HepG2 (cell line): Measurements from ENCODE around the gene KIF3C. TPM values are rescaled to one million over a fixed set of nuclear protein-coding genes. Genes with fewer than 3 reads are reported as not detected.

Experiments
- ATF6 ChIP-seq: sonication (generic); formaldehyde crosslinking; conservative IDR thresholded peaks from 2 replicates; pipeline ENCODE4 v1.4.0; 2020; ENCODE audit warnings: missing genetic modification reagents
- HIVEP1 ChIP-seq: sonication (generic); formaldehyde crosslinking; IDR thresholded peaks from 2 replicates; pipeline ENCODE4 v1.4.0; 2020; ENCODE audit warnings: mild to moderate bottlenecking, missing genetic modification reagents
- HMG20A ChIP-seq: IDR thresholded peaks from 2 replicates; pipeline ENCODE4 v1.6.1; 2016; ENCODE audit warnings: borderline replicate concordance
- HOMEZ ChIP-seq: IDR thresholded peaks from 2 replicates; pipeline ENCODE4 v1.6.1; 2016; ENCODE audit warnings: low read depth
- KLF6 ChIP-seq: IDR thresholded peaks from 2 replicates; pipeline ENCODE4 v1.8.0; 2016; ENCODE audit warnings: missing biosample characterization, missing genetic modification reagents
- LCORL ChIP-seq, 2 experiments: fragments of 450-650 bp in 1 of 2; sonication (generic) in 1 of 2; formaldehyde crosslinking in 1 of 2; IDR thresholded peaks; 2 replicates each; pipeline versions ENCODE4 v1.5.0 to v1.6.1; 2017 to 2020; ENCODE audit warnings: antibody characterized with exemption in 1 of 2, missing genetic modification reagents in 1 of 2
- MTF2 ChIP-seq: sonication (generic); formaldehyde crosslinking; IDR thresholded peaks from 2 replicates; pipeline ENCODE4 v1.5.0; 2020; ENCODE audit warnings: missing genetic modification reagents, borderline replicate concordance
- ZFX ChIP-seq: sonication (generic); formaldehyde crosslinking; IDR thresholded peaks from 2 replicates; pipeline ENCODE4 v1.4.0; 2020; ENCODE audit warnings: mild to moderate bottlenecking, low read depth, missing genetic modification reagents, moderate library complexity
- ZFYVE20 ChIP-seq: sonication (generic); formaldehyde crosslinking; IDR thresholded peaks from 2 replicates; pipeline ENCODE4 v1.8.0; 2023; ENCODE audit warnings: low read depth, mild to moderate bottlenecking, moderate library complexity, missing genetic modification reagents, borderline replicate concordance
- ZNF253 ChIP-seq: sonication (generic); formaldehyde crosslinking; IDR thresholded peaks from 2 replicates; pipeline ENCODE4 v1.8.0; 2022; ENCODE audit warnings: mild to moderate bottlenecking, missing genetic modification reagents, borderline replicate concordance
- ZNF441 ChIP-seq: sonication (generic); formaldehyde crosslinking; IDR thresholded peaks from 2 replicates; pipeline ENCODE4 v1.7.0; 2021; ENCODE audit warnings: missing genetic modification reagents, borderline replicate concordance
- polyA plus RNA-seq, 8 experiments: library from polyadenylated mRNA; depleted of rRNA in 3 of 8; stranded (reverse) in 7 of 8; unstranded in 1 of 8; fragments of >200 nt; fragmentation: Illumina TruSeq in 4 of 8; extraction: Trizol in 4 of 8; gene quantifications; 2 replicates each; pipeline versions ENCODE4 v1.2.1 to v1.2.3, GENCODE V29; 2011 to 2016; ENCODE audit warnings: low read depth in 4 of 8, missing spikeins in 1 of 8, mixed read lengths in 1 of 8; ENCODE audit not compliant: insufficient read depth in 1 of 8
- total RNA-seq, 5 experiments: library from RNA; depleted of rRNA; stranded (reverse); fragments of >200 nt; fragmentation: Illumina TruSeq; extraction: Trizol; gene quantifications; 2 replicates each; pipeline ENCODE4 v1.2.3, GENCODE V29; 2016; ENCODE audit warnings: low read depth in 1 of 5
- TF ChIP-seq, protein P1 (sequence below): sonication (generic); formaldehyde crosslinking; IDR thresholded peaks from 2 replicates; pipeline ENCODE4 v1.4.0; 2020; ENCODE audit warnings: missing genetic modification reagents
- TF ChIP-seq, protein P2 (sequence below): sonication (generic); formaldehyde crosslinking; IDR thresholded peaks from 2 replicates; pipeline ENCODE4 v1.9.0; 2021; ENCODE audit warnings: missing genetic modification reagents, borderline replicate concordance
- TF ChIP-seq, protein P3 (sequence below): sonication (generic); formaldehyde crosslinking; IDR thresholded peaks from 2 replicates; pipeline ENCODE4 v1.8.1; 2023; ENCODE audit warnings: mild to moderate bottlenecking, moderate library complexity, missing genetic modification reagents
- TF ChIP-seq, protein P4 (sequence below): sonication (generic); formaldehyde crosslinking; IDR thresholded peaks from 2 replicates; pipeline ENCODE4 v1.5.0; 2020; ENCODE audit warnings: mild to moderate bottlenecking, missing genetic modification reagents

Gene KIF3C
- total and polyA plus RNA-seq, 2 of the 13 experiments (the other 11 are each of a cell fraction or from before 2014, with no cell fraction given), result 3.6 to 4.9 TPM

DNA sequence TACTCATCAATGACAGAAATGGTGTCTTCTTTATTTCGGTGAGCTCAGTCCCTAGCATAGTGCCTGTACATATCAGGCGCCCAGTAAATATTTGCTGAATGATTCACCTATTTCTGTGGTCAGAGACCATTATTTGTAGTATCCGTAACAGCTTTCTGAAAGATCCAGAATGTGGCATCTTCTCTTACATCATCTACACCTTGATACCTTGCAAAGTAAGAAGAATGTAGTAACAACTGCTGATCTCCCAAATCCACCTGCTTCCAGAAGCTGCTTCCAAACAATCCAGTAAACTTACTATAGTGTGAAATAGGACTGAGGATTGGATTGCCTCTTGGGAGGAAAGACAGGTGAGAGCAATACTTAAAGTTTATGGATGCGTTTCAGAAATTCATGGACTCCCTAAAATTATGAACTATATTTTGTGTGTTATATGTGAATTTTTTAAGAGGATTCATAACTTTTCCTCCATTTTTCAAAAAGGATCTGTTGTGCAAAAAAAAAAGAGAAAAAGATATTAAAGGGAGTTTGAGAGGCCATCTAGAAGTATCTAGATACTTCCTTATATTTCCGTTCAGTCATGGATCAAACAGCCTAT lies 103.1 kb downstream of the KIF3C start (continued):
- TF ChIP-seq, protein P1, sequence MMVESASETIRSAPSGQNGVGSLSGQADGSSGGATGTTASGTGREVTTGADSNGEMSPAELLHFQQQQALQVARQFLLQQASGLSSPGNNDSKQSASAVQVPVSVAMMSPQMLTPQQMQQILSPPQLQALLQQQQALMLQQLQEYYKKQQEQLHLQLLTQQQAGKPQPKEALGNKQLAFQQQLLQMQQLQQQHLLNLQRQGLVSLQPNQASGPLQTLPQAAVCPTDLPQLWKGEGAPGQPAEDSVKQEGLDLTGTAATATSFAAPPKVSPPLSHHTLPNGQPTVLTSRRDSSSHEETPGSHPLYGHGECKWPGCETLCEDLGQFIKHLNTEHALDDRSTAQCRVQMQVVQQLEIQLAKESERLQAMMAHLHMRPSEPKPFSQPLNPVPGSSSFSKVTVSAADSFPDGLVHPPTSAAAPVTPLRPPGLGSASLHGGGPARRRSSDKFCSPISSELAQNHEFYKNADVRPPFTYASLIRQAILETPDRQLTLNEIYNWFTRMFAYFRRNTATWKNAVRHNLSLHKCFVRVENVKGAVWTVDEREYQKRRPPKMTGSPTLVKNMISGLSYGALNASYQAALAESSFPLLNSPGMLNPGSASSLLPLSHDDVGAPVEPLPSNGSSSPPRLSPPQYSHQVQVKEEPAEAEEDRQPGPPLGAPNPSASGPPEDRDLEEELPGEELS, result 0 out of 2 replicates have a peak, but pooled peaks have one; percentile 9
- no peak for TF ChIP-seq HIVEP1
- TF ChIP-seq, protein P2, sequence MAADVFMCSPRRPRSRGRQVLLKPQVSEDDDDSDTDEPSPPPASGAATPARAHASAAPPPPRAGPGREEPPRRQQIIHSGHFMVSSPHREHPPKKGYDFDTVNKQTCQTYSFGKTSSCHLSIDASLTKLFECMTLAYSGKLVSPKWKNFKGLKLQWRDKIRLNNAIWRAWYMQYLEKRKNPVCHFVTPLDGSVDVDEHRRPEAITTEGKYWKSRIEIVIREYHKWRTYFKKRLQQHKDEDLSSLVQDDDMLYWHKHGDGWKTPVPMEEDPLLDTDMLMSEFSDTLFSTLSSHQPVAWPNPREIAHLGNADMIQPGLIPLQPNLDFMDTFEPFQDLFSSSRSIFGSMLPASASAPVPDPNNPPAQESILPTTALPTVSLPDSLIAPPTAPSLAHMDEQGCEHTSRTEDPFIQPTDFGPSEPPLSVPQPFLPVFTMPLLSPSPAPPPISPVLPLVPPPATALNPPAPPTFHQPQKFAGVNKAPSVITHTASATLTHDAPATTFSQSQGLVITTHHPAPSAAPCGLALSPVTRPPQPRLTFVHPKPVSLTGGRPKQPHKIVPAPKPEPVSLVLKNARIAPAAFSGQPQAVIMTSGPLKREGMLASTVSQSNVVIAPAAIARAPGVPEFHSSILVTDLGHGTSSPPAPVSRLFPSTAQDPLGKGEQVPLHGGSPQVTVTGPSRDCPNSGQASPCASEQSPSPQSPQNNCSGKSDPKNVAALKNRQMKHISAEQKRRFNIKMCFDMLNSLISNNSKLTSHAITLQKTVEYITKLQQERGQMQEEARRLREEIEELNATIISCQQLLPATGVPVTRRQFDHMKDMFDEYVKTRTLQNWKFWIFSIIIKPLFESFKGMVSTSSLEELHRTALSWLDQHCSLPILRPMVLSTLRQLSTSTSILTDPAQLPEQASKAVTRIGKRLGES (CRISPR knock-in tag), result no peak
- no peak for TF ChIP-seq ZFX (CRISPR knock-in tag)
- no peak for TF ChIP-seq ZNF253
- peak; percentile 81; the same call in 1 of the 2 replicates for TF ChIP-seq HMG20A
- TF ChIP-seq, protein P3, sequence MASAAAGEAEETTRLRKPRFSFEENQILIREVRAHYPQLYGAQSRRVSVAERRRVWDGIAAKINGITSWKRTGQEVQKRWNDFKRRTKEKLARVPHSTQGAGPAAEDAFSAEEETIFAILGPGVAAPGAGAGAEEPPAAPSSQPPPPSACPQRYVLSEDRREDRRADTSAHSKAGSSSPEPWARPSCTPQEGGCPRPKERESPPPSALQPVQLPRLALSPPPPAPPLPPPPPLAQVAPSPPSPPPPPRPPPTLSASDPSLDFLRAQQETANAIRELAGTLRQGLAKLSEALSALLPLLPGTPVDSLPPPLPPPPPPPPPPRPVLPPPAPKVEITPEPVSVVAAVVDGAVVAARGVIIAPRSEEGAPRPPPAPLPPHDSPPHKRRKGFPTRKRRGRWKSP, result peak; percentile 14; the same call in 1 of the 2 replicates
- TF ChIP-seq LCORL (IDR thresholded peaks at IDR 0.05), result no peak
- TF ChIP-seq LCORL (CRISPR knock-in tag; IDR thresholded peaks at IDR 0.05), result peak; percentile 53; the same call in 1 of the 2 replicates
- TF ChIP-seq, protein P4, sequence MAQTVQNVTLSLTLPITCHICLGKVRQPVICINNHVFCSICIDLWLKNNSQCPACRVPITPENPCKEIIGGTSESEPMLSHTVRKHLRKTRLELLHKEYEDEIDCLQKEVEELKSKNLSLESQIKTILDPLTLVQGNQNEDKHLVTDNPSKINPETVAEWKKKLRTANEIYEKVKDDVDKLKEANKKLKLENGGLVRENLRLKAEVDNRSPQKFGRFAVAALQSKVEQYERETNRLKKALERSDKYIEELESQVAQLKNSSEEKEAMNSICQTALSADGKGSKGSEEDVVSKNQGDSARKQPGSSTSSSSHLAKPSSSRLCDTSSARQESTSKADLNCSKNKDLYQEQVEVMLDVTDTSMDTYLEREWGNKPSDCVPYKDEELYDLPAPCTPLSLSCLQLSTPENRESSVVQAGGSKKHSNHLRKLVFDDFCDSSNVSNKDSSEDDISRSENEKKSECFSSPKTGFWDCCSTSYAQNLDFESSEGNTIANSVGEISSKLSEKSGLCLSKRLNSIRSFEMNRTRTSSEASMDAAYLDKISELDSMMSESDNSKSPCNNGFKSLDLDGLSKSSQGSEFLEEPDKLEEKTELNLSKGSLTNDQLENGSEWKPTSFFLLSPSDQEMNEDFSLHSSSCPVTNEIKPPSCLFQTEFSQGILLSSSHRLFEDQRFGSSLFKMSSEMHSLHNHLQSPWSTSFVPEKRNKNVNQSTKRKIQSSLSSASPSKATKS (CRISPR knock-in tag), result 0 out of 2 replicates have a peak, but pooled peaks have one; percentile 24
- TF ChIP-seq HOMEZ (CRISPR knock-in tag), result peak; percentile 74; the same call in 1 of the 2 replicates
- 0 out of 2 replicates have a peak, but pooled peaks have one; percentile 20 for TF ChIP-seq KLF6 (CRISPR knock-in tag)
- no peak for TF ChIP-seq ZFYVE20 (CRISPR knock-in tag)
- no peak for TF ChIP-seq ATF6 (CRISPR knock-in tag)
- TF ChIP-seq MTF2 (CRISPR knock-in tag), result 0 out of 2 replicates have a peak, but pooled peaks have one; percentile 61
- TF ChIP-seq ZNF441 (CRISPR knock-in tag), result no peak
